IPS-18a (cell line): ENCODE measurements around the gene FOXN3.
A peak's percentile ranks its signal among the peaks of the same experiment; 100 is the strongest.

Experiments
- H3K27ac ChIP-seq: one replicate; pipeline ENCODE4 v1.5.1; 2013; ENCODE audit warnings: low read length
- H3K27me3 ChIP-seq: one replicate; pipeline ENCODE4 v1.6.1; 2013; ENCODE audit warnings: mild to moderate bottlenecking, low read length; ENCODE audit not compliant: control insufficient read depth, insufficient read depth
- H3K36me3 ChIP-seq: one replicate; pipeline ENCODE4 v1.6.1; 2013; ENCODE audit warnings: low read depth, low read length; ENCODE audit not compliant: control insufficient read depth
- H3K4me1 ChIP-seq: one replicate; pipeline ENCODE4 v1.6.1; 2013; ENCODE audit warnings: low read depth, low read length; ENCODE audit not compliant: control insufficient read depth
- H3K4me3 ChIP-seq: one replicate; pipeline ENCODE4 v1.5.1; 2013; ENCODE audit warnings: low read length
- H3K9ac ChIP-seq: one replicate; pipeline ENCODE4 v1.6.1; 2013; ENCODE audit warnings: mild to moderate bottlenecking, low read length, moderate library complexity
- H3K9me3 ChIP-seq: one replicate; pipeline ENCODE4 v1.6.1; 2013; ENCODE audit warnings: low read depth, low read length; ENCODE audit not compliant: control insufficient read depth

FOXN3 gene, protein sequence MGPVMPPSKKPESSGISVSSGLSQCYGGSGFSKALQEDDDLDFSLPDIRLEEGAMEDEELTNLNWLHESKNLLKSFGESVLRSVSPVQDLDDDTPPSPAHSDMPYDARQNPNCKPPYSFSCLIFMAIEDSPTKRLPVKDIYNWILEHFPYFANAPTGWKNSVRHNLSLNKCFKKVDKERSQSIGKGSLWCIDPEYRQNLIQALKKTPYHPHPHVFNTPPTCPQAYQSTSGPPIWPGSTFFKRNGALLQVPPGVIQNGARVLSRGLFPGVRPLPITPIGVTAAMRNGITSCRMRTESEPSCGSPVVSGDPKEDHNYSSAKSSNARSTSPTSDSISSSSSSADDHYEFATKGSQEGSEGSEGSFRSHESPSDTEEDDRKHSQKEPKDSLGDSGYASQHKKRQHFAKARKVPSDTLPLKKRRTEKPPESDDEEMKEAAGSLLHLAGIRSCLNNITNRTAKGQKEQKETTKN

DNA sequence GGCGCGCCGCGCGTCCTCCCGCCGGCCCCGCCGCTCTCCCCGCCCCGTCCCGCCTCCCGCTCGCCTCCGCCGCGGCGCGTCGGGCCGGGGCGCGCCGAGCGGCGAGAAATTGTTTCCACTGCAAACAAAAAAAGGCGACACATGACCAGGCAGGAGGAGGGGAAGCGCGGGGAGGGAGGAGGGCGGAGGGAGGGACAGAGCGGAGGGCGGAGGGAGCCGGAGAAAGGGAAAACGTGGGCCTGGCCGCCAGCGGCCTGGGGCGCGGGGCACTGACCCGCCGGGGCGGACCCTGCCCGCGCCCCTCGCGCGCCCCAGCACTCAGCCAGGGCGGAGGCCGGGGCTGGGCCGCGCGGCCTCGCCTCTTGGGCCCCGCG lies at the start of gene FOXN3:
Gene FOXN3, minus strand, starts transcription at position 143 of the 374 bp plus-strand sequence. CDS start 4,757 bp downstream, outside the sequence.
- Histone ChIP-seq H3K27ac (peak within 1 kb of the TSS; percentile 71), H3K9me3 (no peaks in the 10 kb centered on the region), H3K4me1 (peaks cover 22% of the 10 kb centered on the region), H3K9ac (peak within 1 kb of the TSS; percentile 88), H3K4me3 (peak within 1 kb of the TSS; percentile 89), H3K27me3 (no peaks in the 10 kb centered on the region), H3K36me3 (peaks cover 11% of the 10 kb centered on the region)

DNA sequence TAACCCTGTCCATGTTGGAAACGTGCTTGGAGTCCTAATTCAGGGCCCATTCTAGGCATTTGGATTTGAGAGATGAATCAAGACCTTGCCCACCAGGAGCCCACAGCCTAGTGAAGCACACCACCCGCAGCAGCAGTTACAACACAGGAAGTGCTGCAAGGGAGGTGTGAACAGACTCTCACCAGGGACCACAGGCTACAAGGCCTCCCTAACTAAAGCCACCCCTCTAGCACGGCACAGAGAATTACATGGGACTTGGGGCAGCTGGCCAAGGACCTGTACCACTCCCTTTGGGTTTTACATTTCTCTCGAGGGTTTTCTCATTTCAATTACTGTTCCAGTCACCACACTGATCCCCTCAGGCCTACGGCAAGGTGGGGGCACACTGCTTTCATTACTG lies 49.5 kb upstream of the FOXN3 start:
- H3K4me1 ChIP-seq, result peaks cover 15% of the 10 kb centered on the region
- no peak overlapping the region for H3K9ac ChIP-seq
- no peak overlapping the region for H3K4me3 ChIP-seq
- H3K27me3 ChIP-seq, result no peaks in the 10 kb centered on the region
- no peaks in the 10 kb centered on the region for H3K36me3 ChIP-seq
- H3K9me3 ChIP-seq, result no peaks in the 10 kb centered on the region
- H3K27ac ChIP-seq, result no peak overlapping the region

DNA sequence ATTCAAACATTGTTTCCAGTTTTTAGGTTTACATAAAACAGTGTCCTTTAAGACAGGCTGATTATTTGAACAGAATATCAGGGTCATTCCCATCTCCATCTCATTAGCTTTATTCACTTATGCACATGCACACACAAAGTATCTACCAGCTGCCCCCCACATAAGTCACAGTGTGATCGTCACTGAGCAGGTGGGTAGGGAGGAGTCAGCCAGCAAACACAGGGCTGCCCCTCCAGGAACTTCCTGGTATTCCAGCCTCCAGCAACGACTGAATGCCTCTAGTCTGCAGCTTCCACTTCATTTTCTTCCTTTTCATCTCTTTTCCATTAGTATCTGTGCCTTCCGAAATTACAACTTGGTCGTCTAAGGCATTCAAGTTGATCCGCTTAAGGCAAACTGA lies 48.8 kb upstream of the FOXN3 start:
- no peaks in the 10 kb centered on the region for H3K27me3 ChIP-seq
- peaks cover 15% of the 10 kb centered on the region for H3K4me1 ChIP-seq
- H3K4me3 ChIP-seq, result no peak overlapping the region
- H3K36me3 ChIP-seq, result no peaks in the 10 kb centered on the region
- no peaks in the 10 kb centered on the region for H3K9me3 ChIP-seq
- no peak overlapping the region for H3K27ac ChIP-seq
- no peak overlapping the region for H3K9ac ChIP-seq

DNA sequence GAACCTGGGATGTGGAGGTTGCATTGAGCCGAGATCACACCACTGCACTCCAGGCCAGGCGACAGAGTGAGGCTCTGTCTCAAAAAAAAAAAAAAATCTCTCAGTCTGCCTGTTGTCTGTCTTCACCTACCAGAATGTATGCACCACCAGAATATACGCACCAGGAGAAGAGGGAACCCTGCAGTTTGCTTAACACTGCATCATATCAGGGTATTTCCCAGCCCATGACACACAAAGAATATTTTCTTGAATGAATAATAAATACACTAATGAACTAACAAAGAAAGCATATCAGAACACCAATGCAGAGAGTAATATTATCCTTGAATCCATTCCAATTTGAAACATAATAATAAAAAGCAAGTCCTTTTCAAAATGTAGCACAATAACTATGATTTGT lies 44.2 kb upstream of the FOXN3 start:
- Histone ChIP-seq H3K4me1 (peaks cover 12% of the 10 kb centered on the region), H3K27me3 (no peaks in the 10 kb centered on the region), H3K9me3 (no peaks in the 10 kb centered on the region), H3K27ac (no peak overlapping the region), H3K4me3 (no peak overlapping the region), H3K9ac (no peak overlapping the region), H3K36me3 (no peaks in the 10 kb centered on the region)

DNA sequence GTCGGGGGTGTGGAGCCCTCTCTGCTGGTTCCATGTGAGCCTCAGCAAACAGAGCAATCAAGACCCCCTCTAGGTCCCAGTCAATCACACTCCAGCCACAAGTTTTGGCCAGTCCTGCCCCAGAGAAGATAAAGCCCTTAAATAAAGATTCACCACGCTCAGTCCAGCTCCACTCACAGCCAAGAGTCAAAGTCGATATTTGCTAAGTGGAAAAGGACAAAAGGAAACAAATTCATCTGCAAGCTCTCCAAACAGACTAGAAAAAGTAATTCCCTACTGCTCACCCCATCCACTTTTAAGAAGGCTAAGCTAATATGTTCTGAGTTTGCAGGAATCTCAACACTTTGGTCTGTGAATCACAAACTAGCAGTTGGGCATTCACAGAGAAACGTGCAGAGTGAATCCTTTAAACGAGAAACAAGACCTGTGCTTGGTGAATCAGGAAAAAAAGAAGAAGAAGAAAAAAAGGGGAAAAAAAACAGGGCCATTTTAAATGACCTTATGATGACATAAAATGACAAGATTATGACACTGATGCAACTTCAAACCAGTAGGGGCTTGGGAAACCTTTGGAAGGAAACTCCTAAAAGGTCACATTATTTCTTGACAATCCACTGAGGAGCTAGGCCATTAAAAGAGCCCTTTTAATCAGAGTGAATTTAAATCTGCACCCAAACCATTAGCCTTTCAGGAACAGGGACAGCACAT lies 41.8 kb upstream of the FOXN3 start:
- Histone ChIP-seq H3K36me3 (no peaks in the 10 kb centered on the region), H3K9ac (no peak overlapping the region), H3K9me3 (no peaks in the 10 kb centered on the region), H3K4me1 (peaks cover 6% of the 10 kb centered on the region), H3K27ac (no peak overlapping the region), H3K27me3 (no peaks in the 10 kb centered on the region), H3K4me3 (no peak overlapping the region)

DNA sequence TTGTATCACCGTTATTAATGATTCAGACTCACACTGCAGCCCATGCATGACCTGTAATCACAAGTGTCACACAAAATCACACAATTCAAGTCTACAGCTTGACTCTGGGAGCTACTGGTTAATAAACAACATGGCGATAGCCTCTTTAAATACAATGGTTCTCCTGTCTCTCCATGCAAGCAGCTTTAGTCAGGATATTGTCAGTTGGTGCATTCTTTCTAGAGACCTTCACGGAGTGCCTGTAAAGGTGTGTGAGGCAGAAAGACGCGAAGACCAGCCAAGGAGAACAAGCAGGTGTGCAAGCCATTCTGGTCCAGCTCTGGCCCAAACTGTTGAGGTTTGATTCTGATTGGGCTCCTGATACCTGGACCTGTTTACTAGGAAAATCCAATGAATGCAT lies 40.0 kb upstream of the FOXN3 start:
- no peaks in the 10 kb centered on the region for H3K36me3 ChIP-seq
- H3K27ac ChIP-seq, result no peak overlapping the region
- H3K4me1 ChIP-seq, result peaks cover 6% of the 10 kb centered on the region
- H3K27me3 ChIP-seq, result no peaks in the 10 kb centered on the region
- no peaks in the 10 kb centered on the region for H3K9me3 ChIP-seq
- H3K9ac ChIP-seq, result no peak overlapping the region
- H3K4me3 ChIP-seq, result no peak overlapping the region

DNA sequence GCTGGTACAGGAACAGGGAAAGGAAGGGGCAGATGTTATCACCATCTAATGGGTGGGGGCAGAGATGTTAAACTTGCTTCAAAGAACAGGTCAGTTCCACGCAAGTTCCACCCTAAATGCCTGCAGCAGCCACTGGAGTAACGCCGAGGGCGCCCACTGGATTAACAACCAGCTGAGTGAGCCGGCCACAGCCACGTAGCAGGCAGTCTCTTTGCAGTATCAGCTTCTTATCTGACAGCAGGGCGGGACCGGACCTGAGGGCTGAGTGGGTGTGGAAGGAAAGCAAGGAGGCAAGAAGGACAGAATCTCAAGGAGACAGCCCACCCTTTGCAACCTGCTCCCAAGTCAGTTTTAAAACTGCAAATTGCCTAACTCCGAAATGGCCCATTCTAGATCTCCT lies 38.4 kb upstream of the FOXN3 start:
- Histone ChIP-seq H3K36me3 (no peaks in the 10 kb centered on the region), H3K9ac (no peak overlapping the region), H3K27me3 (no peaks in the 10 kb centered on the region), H3K9me3 (no peaks in the 10 kb centered on the region), H3K4me1 (peaks cover 6% of the 10 kb centered on the region), H3K27ac (no peak overlapping the region), H3K4me3 (no peak overlapping the region)

DNA sequence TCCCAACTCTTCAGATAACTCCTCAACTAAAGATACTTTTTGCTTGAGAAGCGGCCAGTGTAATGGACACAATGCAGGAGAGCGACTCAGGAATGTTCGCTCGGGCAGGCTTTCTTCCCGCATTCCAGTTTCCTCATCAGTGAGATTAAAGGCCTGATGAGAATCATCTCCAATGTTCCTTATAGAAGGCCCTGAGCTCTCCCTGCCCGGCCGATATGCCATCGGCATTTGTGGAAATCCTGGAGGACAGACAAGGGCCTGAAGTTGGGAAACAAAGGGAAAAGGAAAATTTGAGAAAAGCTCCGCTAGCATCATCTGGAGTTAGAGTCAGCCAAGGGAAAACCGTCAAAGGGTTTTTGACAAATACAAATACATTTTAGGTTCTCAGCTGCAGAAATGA lies 38.0 kb upstream of the FOXN3 start:
- no peak overlapping the region for H3K4me3 ChIP-seq
- no peaks in the 10 kb centered on the region for H3K9me3 ChIP-seq
- no peak overlapping the region for H3K9ac ChIP-seq
- H3K4me1 ChIP-seq, result peaks cover 2% of the 10 kb centered on the region
- no peak overlapping the region for H3K27ac ChIP-seq
- no peaks in the 10 kb centered on the region for H3K36me3 ChIP-seq
- H3K27me3 ChIP-seq, result no peaks in the 10 kb centered on the region

DNA sequence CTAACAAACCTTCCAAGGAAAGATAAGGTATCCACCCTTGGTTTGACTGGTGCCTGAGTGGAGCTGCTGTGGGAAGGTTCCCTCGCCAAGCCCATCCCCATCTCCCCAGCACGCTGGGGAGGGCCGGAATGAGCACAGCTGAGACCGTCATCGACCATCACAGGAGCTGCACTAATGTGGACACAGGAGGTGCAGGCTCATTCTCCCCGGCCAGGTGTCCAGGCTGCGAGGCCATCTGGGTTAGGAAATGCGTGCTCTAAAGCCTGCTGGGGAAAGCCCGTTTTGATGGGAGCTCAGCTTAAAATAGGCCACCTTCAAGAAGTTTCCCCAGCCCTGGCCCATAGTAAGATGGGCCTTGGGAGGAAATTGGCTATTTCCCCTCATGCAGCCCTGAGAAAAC lies 35.2 kb upstream of the FOXN3 start:
- Histone ChIP-seq H3K27ac (no peak overlapping the region), H3K9me3 (no peaks in the 10 kb centered on the region), H3K9ac (no peak overlapping the region), H3K27me3 (no peaks in the 10 kb centered on the region), H3K4me1 (peaks cover 9% of the 10 kb centered on the region), H3K36me3 (no peaks in the 10 kb centered on the region), H3K4me3 (no peak overlapping the region)

DNA sequence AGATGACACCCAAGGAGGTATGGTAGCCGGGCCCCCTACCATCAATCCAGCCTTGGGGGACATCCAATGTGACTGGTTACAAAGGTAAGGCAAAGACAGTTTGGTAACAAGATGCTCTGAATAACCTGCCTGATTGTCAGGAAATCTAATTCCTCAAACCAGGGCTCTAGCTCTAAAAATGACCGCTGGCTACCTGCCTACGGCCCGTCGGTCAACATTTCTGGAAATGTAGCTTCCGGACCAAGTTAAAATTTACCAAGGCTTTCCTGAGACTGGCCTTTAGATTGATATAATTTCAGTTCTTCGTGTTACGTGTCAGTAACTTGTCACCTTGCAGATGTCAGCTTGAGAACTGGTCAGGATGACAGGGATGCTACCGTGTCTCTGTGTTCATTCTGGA lies 34.2 kb upstream of the FOXN3 start:
- Histone ChIP-seq H3K27me3 (no peaks in the 10 kb centered on the region), H3K9me3 (no peaks in the 10 kb centered on the region), H3K36me3 (no peaks in the 10 kb centered on the region), H3K4me3 (no peak overlapping the region), H3K4me1 (peaks cover 9% of the 10 kb centered on the region), H3K9ac (no peak overlapping the region), H3K27ac (no peak overlapping the region)

DNA sequence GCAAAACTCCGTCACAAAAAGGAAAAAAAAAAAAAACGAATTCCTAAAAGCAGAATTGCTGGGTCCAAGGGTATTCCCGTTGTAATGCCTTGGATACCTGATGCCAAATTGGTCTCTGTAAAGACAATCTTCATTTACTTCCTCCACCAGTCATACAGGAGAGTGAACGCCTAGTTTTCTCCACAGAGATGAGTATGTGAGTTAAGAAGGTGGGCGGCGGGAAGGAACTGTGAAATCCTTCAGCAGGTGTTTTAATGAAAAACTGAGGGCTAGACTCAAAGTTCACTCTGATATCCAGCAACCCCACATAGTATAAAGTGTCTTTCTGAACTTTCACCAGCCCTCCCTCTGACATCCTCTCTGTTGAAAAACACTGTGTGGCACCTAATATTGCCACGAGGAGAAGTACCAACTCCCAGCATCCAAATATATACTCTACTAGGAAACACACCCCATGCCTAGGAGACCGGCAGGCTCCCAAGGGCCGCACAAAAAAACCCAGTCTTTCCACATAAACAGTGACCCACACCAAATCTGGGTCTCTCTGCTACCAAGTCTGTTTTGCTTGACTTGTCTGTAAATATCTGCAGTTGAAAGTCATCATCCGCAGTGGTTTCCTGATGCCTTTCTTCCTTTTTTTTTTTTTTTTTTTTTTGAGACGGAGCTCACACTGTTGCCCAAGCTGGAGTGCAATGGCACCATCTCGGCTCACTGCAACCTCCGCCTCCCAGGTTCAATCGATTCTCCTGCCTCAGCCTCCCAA lies 30.3 kb upstream of the FOXN3 start:
- H3K27ac ChIP-seq, result no peak overlapping the region
- H3K9me3 ChIP-seq, result no peaks in the 10 kb centered on the region
- no peaks in the 10 kb centered on the region for H3K27me3 ChIP-seq
- H3K4me3 ChIP-seq, result no peak overlapping the region
- H3K9ac ChIP-seq, result no peak overlapping the region
- H3K4me1 ChIP-seq, result peaks cover 20% of the 10 kb centered on the region
- H3K36me3 ChIP-seq, result no peaks in the 10 kb centered on the region
